Bronchial epithelial cell (primary cell): ENCODE results near the gene DBN1. TPM values are rescaled to one million over a fixed set of nuclear protein-coding genes. Genes with fewer than 3 reads are reported as not detected.

Experiments
- DNase-seq: peaks from one replicate; pipeline ENCODE4 v3.0.0-alpha.2; 2010; ENCODE audit warnings: low read depth
- FAIRE-seq: peaks from 2 replicates; lab custom pipeline; 2011; peaks lifted over from hg19 to GRCh38; lab: Jason Lieb, UNC
- H3K27me3 ChIP-seq: 2 replicates; pipeline ENCODE4 v1.5.1; 2011; ENCODE audit warnings: low read length; ENCODE audit not compliant: control insufficient read depth, insufficient read depth
- H3K36me3 ChIP-seq: 2 replicates; pipeline ENCODE4 v1.5.1; 2011; ENCODE audit warnings: low read length; ENCODE audit not compliant: control insufficient read depth, insufficient read depth
- H3K4me3 ChIP-seq: 2 replicates; pipeline ENCODE4 v1.5.1; 2011; ENCODE audit warnings: mild to moderate bottlenecking, low read depth, low read length, control low read depth
- CTCF ChIP-seq: IDR thresholded peaks from 2 replicates; pipeline ENCODE4 v1.5.1; 2011; ENCODE audit warnings: mild to moderate bottlenecking, moderate library complexity, low read length, control low read depth, inconsistent platforms; ENCODE audit not compliant: insufficient read depth, severe bottlenecking
- total RNA-seq: library from RNA; depleted of rRNA; stranded (reverse); fragments of >200 nt; gene quantifications from 2 replicates; pipeline ENCODE4 v1.2.1, GENCODE V29; 2014

DBN1 gene
- total RNA-seq, 1 donor from 2014 or later: 58.7 TPM

- H3K36me3 ChIP-seq: no peaks in the 10 kb centered on the region
- FAIRE-seq (no peak), DNase-seq (no peak)
- H3K4me3 ChIP-seq: no peak overlapping the region
- H3K27me3 ChIP-seq: no peaks in the 10 kb centered on the region
- no peak for TF ChIP-seq CTCF
Measured at GRCh38 chr5:177503351-177504085, 30.1 kb upstream of the DBN1 start.

GRCh38 chr5:177502886-177503285, 29.5 kb upstream of the DBN1 start:
- TF ChIP-seq CTCF: no peak
- H3K36me3 ChIP-seq: no peaks in the 10 kb centered on the region
- no peak overlapping the region for H3K4me3 ChIP-seq
- DNase-seq (no peak), FAIRE-seq (no peak)
- no peaks in the 10 kb centered on the region for H3K27me3 ChIP-seq

GRCh38 chr5:177501874-177502678, 28.6 kb upstream of the DBN1 start:
- FAIRE-seq (no peak), DNase-seq (no peak)
- Histone ChIP-seq H3K4me3 (no peak overlapping the region), H3K36me3 (no peaks in the 10 kb centered on the region), H3K27me3 (no peaks in the 10 kb centered on the region)
- no peak for TF ChIP-seq CTCF

DNA sequence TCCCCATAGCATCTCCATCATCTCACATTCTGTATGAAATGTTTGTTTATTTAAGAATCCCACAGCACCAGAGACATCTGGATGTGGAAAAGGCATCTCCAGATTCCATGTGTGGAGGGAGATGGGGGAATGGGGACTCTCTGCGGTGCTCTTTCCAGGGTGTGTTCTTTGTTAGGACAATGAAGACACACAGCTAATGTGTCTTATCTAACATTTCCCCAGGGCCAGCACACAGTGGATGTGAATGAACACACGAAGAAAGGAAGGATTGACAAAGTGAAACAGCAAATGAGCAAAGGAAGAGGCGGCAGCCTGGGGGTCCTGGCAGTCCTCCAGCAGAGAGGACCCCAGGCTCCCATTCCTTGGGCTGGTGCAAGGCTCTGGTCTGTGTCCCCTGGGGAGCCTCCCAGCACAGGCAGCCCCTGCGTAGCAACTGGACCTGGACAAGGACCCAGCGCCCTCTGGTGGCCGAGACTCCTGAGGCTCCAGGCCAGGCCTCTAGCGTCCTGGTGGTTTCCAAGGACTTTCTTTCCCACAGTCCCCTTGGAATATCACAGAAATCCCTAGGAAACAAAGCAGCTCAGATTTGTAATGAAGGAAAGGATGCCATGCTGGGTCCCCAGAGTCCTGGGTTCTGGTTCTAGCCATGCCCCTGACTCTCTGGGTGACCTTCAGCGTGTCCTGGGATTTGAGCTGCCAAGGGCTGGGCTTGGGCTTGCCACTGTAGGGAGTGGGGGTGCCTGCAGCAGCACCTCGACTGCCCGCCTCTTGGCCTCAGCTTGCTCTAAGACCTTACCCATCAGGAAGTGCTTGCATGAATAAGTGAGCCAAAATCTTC, 27.5 kb upstream of the DBN1 start:
- no peaks in the 10 kb centered on the region for H3K27me3 ChIP-seq
- DNase-seq: peak; percentile 63
- peak; percentile 96 for TF ChIP-seq CTCF
- no peak for FAIRE-seq
- H3K36me3 ChIP-seq: no peaks in the 10 kb centered on the region
- no peak overlapping the region for H3K4me3 ChIP-seq

DNA sequence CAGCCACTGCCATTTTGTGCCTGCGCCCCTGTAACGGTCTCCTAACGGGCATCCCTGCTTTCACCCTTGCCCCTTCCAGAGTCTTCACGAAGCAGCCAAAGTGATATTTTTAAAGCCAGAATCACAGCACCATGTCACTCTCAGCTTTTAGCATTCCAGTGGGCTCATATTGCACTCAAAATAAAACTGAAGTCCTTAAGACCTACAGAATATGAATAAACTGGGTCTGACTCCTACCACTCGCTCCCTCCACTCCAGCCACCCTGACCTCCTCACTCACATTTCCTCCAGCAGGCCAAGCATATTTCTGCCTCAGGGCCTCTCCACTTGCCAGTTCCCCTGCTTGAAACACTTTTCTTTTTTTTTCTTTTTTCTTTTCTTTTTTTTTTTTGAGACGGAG, 26.4 kb upstream of the DBN1 start:
- no peak for FAIRE-seq
- Histone ChIP-seq H3K36me3 (peaks cover 3% of the 10 kb centered on the region), H3K4me3 (no peak overlapping the region), H3K27me3 (no peaks in the 10 kb centered on the region)
- no peak for TF ChIP-seq CTCF
- no peak for DNase-seq
